GM19099 (cell line): Measurements from ENCODE around the gene ACTR10.

ENCODE experiments used
- POLR2A ChIP-seq: IDR thresholded peaks from 3 replicates; pipeline ENCODE4 v1.6.1; 2011; ENCODE audit warnings: low read depth; ENCODE audit not compliant: insufficient read length; ENCODE audit errors: extremely low read depth

Gene ACTR10

GRCh38 chr14:58245562-58245961, 45.6 kb downstream of the ACTR10 start:
- no peak for TF ChIP-seq POLR2A

DNA sequence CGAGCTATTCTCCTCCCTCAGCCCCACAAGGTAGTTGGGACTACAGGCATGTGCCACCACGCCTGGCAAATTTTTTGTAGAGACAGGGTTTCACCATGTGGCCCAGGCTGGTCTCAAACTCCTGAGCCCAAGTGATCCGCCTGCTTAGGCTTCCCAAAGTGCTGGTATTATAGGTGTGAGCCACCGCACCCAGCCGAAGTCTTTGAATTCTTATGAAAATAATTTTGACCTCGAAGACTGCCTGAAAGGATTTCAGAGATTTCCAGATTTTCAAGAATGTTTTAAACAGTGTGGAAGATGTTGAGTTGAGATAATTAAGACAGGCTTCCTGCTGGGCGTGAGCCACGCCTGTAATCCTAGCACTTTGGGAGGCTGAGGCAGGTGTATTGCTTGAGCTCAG, 49.7 kb downstream of the ACTR10 start:
- TF ChIP-seq POLR2A: no peak

DNA sequence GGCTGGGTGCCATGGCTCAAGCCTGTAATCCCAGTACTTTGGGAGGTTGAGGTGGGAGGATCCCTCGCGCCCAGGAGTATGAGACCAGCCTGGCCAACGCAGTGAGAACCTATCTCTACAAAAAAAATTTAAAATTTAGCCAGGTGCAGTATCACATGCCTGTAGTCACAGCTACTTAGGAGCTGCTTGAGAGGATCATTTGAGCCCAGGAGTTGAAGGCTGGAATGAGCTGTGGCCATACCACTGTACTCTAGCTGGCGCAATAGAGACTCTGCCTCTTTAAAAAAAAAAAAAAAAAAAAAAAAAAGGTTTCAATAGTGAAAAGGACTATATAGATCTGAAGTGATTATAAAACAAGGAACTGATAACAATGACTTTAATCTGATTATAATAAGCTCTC, 58.2 kb downstream of the ACTR10 start:
- TF ChIP-seq POLR2A: no peak

GRCh38 chr14:58265401-58265800, 65.5 kb downstream of the ACTR10 start:
- no peak for TF ChIP-seq POLR2A

DNA sequence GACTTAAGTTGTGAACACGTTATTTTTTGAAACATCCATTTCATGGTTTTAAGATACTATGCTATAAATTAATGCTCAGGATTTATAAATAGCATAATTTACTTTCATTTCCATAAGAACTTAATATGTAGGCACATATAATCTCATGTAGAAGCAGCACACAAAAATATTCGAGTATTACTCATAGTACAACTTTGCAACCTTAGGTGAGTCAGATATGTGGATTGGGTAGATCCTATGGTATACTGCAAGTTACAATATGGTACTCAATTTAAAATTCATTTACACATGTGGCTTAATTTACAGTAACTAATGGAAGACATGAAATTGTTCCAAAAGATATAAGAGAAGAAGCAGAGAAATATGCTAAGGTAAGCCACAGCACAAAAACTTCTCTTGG, 70.7 kb downstream of the ACTR10 start:
- no peak for TF ChIP-seq POLR2A

- TF ChIP-seq POLR2A: no peak
Measured at GRCh38 chr14:58272588-58273372, 72.8 kb downstream of the ACTR10 start.

DNA sequence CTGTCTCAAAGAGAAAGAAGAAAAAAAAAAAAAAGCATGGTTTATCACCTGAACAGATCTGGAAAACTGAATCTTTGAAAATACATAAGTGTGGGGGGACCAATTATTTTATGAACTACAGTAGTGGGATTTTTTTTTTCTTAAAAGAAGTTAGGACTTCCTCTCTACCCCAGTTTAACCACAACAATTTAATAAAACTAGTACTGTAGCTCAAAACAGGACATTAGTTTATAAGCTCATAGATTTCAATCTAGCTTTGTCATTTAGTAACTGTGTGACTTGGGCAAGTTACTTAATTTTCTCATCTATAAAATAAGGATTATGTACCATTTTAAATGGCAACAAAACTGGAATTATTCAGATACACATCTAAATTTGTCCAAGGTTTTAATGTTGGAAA, 74.9 kb downstream of the ACTR10 start:
- TF ChIP-seq POLR2A: no peak

GRCh38 chr14:58275527-58276190, 75.7 kb downstream of the ACTR10 start:
- TF ChIP-seq POLR2A: no peak

DNA sequence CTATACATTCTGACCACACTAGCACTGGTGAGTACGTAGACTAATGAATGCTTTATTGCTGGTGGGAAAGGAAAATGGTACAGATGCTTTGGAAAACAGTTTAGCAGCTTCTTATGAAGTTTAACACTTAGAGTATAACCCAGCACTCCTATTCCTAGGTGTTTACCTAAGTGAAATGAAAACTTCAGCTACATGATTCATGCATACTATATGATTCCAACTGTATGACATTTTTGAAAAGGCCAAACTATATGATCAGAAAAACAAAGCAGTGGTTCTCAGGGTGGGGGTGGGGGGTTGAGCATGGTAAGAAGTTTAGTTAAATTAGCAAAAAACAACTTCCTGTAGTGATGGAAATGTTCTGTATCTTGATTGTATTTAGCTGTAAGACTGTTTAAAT, 76.3 kb downstream of the ACTR10 start:
- no peak for TF ChIP-seq POLR2A

DNA sequence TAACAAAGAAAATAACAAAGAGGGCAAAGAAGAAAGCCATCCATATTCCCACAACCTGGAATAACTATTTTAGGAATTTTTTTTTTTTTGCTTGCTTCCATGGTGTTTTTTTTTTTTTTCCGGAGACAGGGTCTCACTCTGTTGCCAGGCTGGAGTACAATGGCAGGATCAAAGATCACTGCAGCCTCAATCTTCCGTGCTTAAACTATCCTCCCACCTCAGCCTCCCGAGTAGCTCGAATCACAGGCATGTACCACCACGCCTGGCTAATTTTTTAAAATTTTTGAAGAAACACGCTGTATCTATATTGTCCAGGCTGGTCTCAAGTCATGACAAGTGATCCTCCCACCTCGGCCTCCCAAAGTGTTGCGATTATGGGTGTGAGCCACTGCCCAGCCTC, 78.2 kb downstream of the ACTR10 start:
- TF ChIP-seq POLR2A: no peak

GRCh38 chr14:58280954-58281787, 81.2 kb downstream of the ACTR10 start:
- no peak for TF ChIP-seq POLR2A

GRCh38 chr14:58281969-58282368, 82.0 kb downstream of the ACTR10 start:
- no peak for TF ChIP-seq POLR2A

- TF ChIP-seq POLR2A: no peak
Measured at GRCh38 chr14:58282925-58283593, 83.1 kb downstream of the ACTR10 start.

- TF ChIP-seq POLR2A: no peak
Measured at GRCh38 chr14:58283730-58284129, 83.8 kb downstream of the ACTR10 start.

DNA sequence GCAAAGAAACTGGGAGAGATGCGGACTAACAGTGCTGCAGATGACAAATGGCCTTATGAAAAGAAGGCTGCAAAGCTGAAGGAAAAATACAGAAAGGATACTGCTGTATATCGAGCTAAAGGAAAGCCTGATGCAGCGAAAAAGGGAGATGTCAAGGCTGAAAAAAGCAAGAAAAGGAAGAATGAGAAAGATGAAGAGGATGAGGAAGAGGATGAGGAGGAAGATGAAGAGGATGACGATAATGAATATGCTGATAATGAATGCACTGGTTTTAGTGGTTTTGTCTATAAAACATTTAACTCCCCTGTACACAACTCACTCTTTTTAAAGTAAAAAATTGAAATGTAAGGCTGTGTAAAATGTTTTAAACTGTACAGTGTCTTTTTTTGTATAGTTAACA, 85.2 kb downstream of the ACTR10 start:
- no peak for TF ChIP-seq POLR2A
